HepG2 (cell line): ENCODE results near the gene POLR2B. TPM values are rescaled to one million over a fixed set of nuclear protein-coding genes. Genes with fewer than 3 reads are reported as not detected.

Source experiments
- HNRNPLL ChIP-seq: fragments of 200-400 bp; formaldehyde crosslinking; IDR thresholded peaks from 2 replicates; pipeline ENCODE4 v1.6.1; 2017; ENCODE audit warnings: mild to moderate bottlenecking, low read depth, low read length; ENCODE audit not compliant: poor library complexity, severe bottlenecking
- IKZF1 ChIP-seq: fragments of 450-650 bp; IDR thresholded peaks from 2 replicates; pipeline ENCODE4 v1.7.1; 2016
- KIAA2018 ChIP-seq: sonication (generic); formaldehyde crosslinking; IDR thresholded peaks from 2 replicates; pipeline ENCODE4 v1.5.0; 2020; ENCODE audit warnings: mild to moderate bottlenecking, missing genetic modification reagents, borderline replicate concordance
- NAIF1 ChIP-seq: sonication (generic); formaldehyde crosslinking; IDR thresholded peaks from 2 replicates; pipeline ENCODE4 v1.5.0; 2020; ENCODE audit warnings: mild to moderate bottlenecking, missing genetic modification reagents, borderline replicate concordance
- PITX1 ChIP-seq: sonication (generic); formaldehyde crosslinking; IDR thresholded peaks from 2 replicates; pipeline ENCODE4 v1.5.1; 2020; ENCODE audit warnings: mild to moderate bottlenecking, missing genetic modification reagents
- SNAI1 ChIP-seq: sonication (generic); formaldehyde crosslinking; IDR thresholded peaks from 2 replicates; pipeline ENCODE4 v1.5.0; 2020; ENCODE audit warnings: mild to moderate bottlenecking, missing genetic modification reagents, borderline replicate concordance
- ZBTB34 ChIP-seq: sonication (generic); formaldehyde crosslinking; IDR thresholded peaks from 2 replicates; pipeline ENCODE4 v1.8.0; 2022; ENCODE audit warnings: mild to moderate bottlenecking, missing genetic modification reagents
- ZNF44 ChIP-seq: sonication (generic); formaldehyde crosslinking; IDR thresholded peaks from 2 replicates; pipeline ENCODE4 v1.5.1; 2020; ENCODE audit warnings: mild to moderate bottlenecking, missing genetic modification reagents
- ZNF512 ChIP-seq: sonication (generic); formaldehyde crosslinking; IDR thresholded peaks from 2 replicates; pipeline ENCODE4 v1.4.0; 2020; ENCODE audit warnings: mild to moderate bottlenecking, missing genetic modification reagents
- ZNF543 ChIP-seq: sonication (generic); formaldehyde crosslinking; IDR thresholded peaks from 2 replicates; pipeline ENCODE4 v1.4.0; 2020; ENCODE audit warnings: mild to moderate bottlenecking, missing genetic modification reagents
- ZNF841 ChIP-seq: sonication (generic); formaldehyde crosslinking; IDR thresholded peaks from 2 replicates; pipeline ENCODE4 v1.8.1; 2023; ENCODE audit warnings: missing genetic modification reagents, borderline replicate concordance
- ZNF879 ChIP-seq: sonication (generic); formaldehyde crosslinking; IDR thresholded peaks from 2 replicates; pipeline ENCODE4 v1.8.1; 2023; ENCODE audit warnings: missing genetic modification reagents
- ZSCAN29 ChIP-seq: sonication (generic); formaldehyde crosslinking; conservative IDR thresholded peaks from 2 replicates; pipeline ENCODE4 v1.4.0; 2020; ENCODE audit warnings: mild to moderate bottlenecking, missing genetic modification reagents
- polyA plus RNA-seq, 8 experiments: library from polyadenylated mRNA; depleted of rRNA in 3 of 8; stranded (reverse) in 7 of 8; unstranded in 1 of 8; fragments of >200 nt; fragmentation: Illumina TruSeq in 4 of 8; extraction: Trizol in 4 of 8; gene quantifications; 2 replicates each; pipeline versions ENCODE4 v1.2.1 to v1.2.3, GENCODE V29; 2011 to 2016; ENCODE audit warnings: low read depth in 4 of 8, missing spikeins in 1 of 8, mixed read lengths in 1 of 8; ENCODE audit not compliant: insufficient read depth in 1 of 8
- total RNA-seq, 5 experiments: library from RNA; depleted of rRNA; stranded (reverse); fragments of >200 nt; fragmentation: Illumina TruSeq; extraction: Trizol; gene quantifications; 2 replicates each; pipeline ENCODE4 v1.2.3, GENCODE V29; 2016; ENCODE audit warnings: low read depth in 1 of 5
- TF ChIP-seq, protein P1 (sequence below): IDR thresholded peaks from 2 replicates; pipeline ENCODE4 v1.6.1; 2016; ENCODE audit warnings: missing genetic modification reagents, missing compliant biosample characterization

Gene POLR2B
- total and polyA plus RNA-seq, 2 of the 13 experiments (the other 11 are each of a cell fraction or from before 2014, with no cell fraction given): 70.6 to 116 TPM

- TF ChIP-seq HNRNPLL (peak; percentile 97), ZBTB34 (CRISPR knock-in tag) (0 out of 2 replicates have a peak, but pooled peaks have one; percentile 15), SNAI1 (CRISPR knock-in tag) (no peak), ZNF841 (CRISPR knock-in tag) (no peak), PITX1 (CRISPR knock-in tag) (peak; percentile 47; the same call in 1 of the 2 replicates), ZNF44 (CRISPR knock-in tag) (no peak), NAIF1 (CRISPR knock-in tag) (peak; percentile 54; the same call in 1 of the 2 replicates), ZSCAN29 (CRISPR knock-in tag) (0 out of 2 replicates have a peak, but pooled peaks have one; percentile 57), ZNF512 (CRISPR knock-in tag) (no peak), IKZF1 (no peak), KIAA2018 (CRISPR knock-in tag) (no peak), ZNF879 (CRISPR knock-in tag) (0 out of 2 replicates have a peak, but pooled peaks have one; percentile 46), ZNF543 (CRISPR knock-in tag) (no peak)
- TF ChIP-seq, protein P1, sequence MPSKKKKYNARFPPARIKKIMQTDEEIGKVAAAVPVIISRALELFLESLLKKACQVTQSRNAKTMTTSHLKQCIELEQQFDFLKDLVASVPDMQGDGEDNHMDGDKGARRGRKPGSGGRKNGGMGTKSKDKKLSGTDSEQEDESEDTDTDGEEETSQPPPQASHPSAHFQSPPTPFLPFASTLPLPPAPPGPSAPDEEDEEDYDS: no peak
Observed at GRCh38 chr4:56976283-56976836, 2.3 kb upstream of the POLR2B start (continued).
